Measurements from ENCODE around the gene AKR1B1. TPM values are rescaled to one million over a fixed set of nuclear protein-coding genes. Genes with fewer than 3 reads are reported as not detected.
A peak's percentile ranks its signal among the peaks of the same experiment; 100 is the strongest.

The AKR1B1 gene
- total and polyA plus RNA-seq, 2 donors (not counting 3 experiments of a cell fraction or from before 2014, with no cell fraction given), result 159 to 193 TPM

- no peak overlapping the region for H3K27ac ChIP-seq (ENCODE audit: insufficient read depth, low read depth, low read length)
- H2AFZ ChIP-seq (ENCODE audit: low read depth, low read length), result peak overlapping the region; percentile 31
- DNase-seq (ENCODE audit: low read depth, low spot score), result peak; percentile 16
- ChIA-PET POLR2A (no interaction called here), CTCF (interaction anchor here (0.6 to 3.0 kb wide), 7 partner anchors 10 to 281 kb away, joined by 3 to 35 read pairs (median 5); no protein-coding TSS in a partner anchor)
- intact Hi-C loops (cut with micrococcal nuclease), result loop anchor here (5.0 kb wide), 1 partner anchor 105 kb away; the partner anchor contains the start of gene SLC35B4
- BruUV-seq (replicated peaks), result no TSS peak
- no peak for TF ChIP-seq JUN (IDR thresholded peaks at IDR 0.05; ENCODE audit: borderline replicate concordance, insufficient read depth, insufficient read length, low read depth)
- TF ChIP-seq EZH2 (IDR thresholded peaks at IDR 0.05; ENCODE audit: borderline replicate concordance, low read depth, low read length, severe bottlenecking), result no peak
- no peak for TF ChIP-seq GATA2 (IDR thresholded peaks at IDR 0.05; ENCODE audit: insufficient read depth, insufficient read length, low read depth, low read length)
- no peak for TF ChIP-seq MAX (IDR thresholded peaks at IDR 0.05; ENCODE audit: insufficient read depth, insufficient read length)
- no peak for TF ChIP-seq MYC (IDR thresholded peaks at IDR 0.05; ENCODE audit: low read depth, low read length)
- TF ChIP-seq FOS (IDR thresholded peaks at IDR 0.05; ENCODE audit: borderline replicate concordance, insufficient read depth, low read length), result no peak
- no peak for TF ChIP-seq POLR2A (IDR thresholded peaks at IDR 0.05; ENCODE audit: low read depth, low read length)
- TF ChIP-seq, protein P1, sequence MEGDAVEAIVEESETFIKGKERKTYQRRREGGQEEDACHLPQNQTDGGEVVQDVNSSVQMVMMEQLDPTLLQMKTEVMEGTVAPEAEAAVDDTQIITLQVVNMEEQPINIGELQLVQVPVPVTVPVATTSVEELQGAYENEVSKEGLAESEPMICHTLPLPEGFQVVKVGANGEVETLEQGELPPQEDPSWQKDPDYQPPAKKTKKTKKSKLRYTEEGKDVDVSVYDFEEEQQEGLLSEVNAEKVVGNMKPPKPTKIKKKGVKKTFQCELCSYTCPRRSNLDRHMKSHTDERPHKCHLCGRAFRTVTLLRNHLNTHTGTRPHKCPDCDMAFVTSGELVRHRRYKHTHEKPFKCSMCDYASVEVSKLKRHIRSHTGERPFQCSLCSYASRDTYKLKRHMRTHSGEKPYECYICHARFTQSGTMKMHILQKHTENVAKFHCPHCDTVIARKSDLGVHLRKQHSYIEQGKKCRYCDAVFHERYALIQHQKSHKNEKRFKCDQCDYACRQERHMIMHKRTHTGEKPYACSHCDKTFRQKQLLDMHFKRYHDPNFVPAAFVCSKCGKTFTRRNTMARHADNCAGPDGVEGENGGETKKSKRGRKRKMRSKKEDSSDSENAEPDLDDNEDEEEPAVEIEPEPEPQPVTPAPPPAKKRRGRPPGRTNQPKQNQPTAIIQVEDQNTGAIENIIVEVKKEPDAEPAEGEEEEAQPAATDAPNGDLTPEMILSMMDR (IDR thresholded peaks at IDR 0.05; ENCODE audit: extremely low read depth in 1 of 2, insufficient read depth in 1 of 2, low read depth in 1 of 2, low read length in 2 of 2), result no peak
- TF ChIP-seq POLR2AphosphoS5 (IDR thresholded peaks at IDR 0.05; ENCODE audit: insufficient read depth, low read depth, low read length), result no peak
- H3K9ac ChIP-seq (replicated peaks; ENCODE audit: extremely low read depth, insufficient read depth, low read length), result no peak overlapping the region
- H3K79me2 ChIP-seq (ENCODE audit: control insufficient read depth, insufficient read depth, low read length), result no peaks in the 10 kb centered on the region
- H3K4me3 ChIP-seq (replicated peaks in 1 of 3; ENCODE audit: insufficient read depth in 1 of 3, low read depth in 1 of 3, low read length in 3 of 3), result no peak overlapping the region
- no peak for FAIRE-seq
- H3K9me1 ChIP-seq (replicated peaks; ENCODE audit: control insufficient read depth, extremely low read depth, insufficient read depth, low read length), result no peaks in the 10 kb centered on the region
- H4K20me1 ChIP-seq (replicated peaks; ENCODE audit: control insufficient read depth, extremely low read depth, insufficient read depth, low read length), result no peaks in the 10 kb centered on the region
- no peaks in the 10 kb centered on the region for H3K27me3 ChIP-seq (ENCODE audit: control insufficient read depth in 2 of 2, insufficient read depth in 2 of 2, low read length in 2 of 2)
- no peaks in the 10 kb centered on the region for H3K9me3 ChIP-seq (replicated peaks; ENCODE audit: control insufficient read depth, insufficient read depth, low read length)
- dilution Hi-C loops (cut with MboI; ENCODE audit: extremely low pct_ligation_motif_present, low sequenced_read_pairs), result no loop called here
- peaks cover 10% of the 10 kb centered on the region for H3K4me1 ChIP-seq (ENCODE audit: control insufficient read depth, extremely low read depth, insufficient read depth, low read length)
- H3K4me2 ChIP-seq (ENCODE audit: insufficient read depth, low read length), result peak overlapping the region; percentile 44
- no peaks in the 10 kb centered on the region for H3K36me3 ChIP-seq (ENCODE audit: control insufficient read depth in 2 of 2, extremely low read depth in 1 of 2, insufficient read depth in 2 of 2, low read length in 2 of 2)
Measured at GRCh38 chr7:134422008-134422407, 36.9 kb downstream of the AKR1B1 start.

Data from endothelial cell of umbilical vein (primary cell).